Posterior cingulate gyrus (tissue), 11 donors: Measurements from ENCODE around the gene GABBR2.
"Not testable (repeated sequence)": the region's sequence is repeated elsewhere in the genome, so short reads cannot be mapped to it uniquely, and the experiment has no call there.

ENCODE experiments used
- DNase-seq, 10 donors: peaks; one replicate each; pipeline versions ENCODE4 v3.0.0 to v3.0.0-alpha.2; 2020 to 2021; ENCODE audit warnings: mixed read lengths in 3 of 10
- intact Hi-C: fragments of 100-400 bp; cut with DNase I; formaldehyde crosslinking; loops from one replicate; pipeline ENCODE4 v1.15.1; 2023

Gene GABBR2

DNA sequence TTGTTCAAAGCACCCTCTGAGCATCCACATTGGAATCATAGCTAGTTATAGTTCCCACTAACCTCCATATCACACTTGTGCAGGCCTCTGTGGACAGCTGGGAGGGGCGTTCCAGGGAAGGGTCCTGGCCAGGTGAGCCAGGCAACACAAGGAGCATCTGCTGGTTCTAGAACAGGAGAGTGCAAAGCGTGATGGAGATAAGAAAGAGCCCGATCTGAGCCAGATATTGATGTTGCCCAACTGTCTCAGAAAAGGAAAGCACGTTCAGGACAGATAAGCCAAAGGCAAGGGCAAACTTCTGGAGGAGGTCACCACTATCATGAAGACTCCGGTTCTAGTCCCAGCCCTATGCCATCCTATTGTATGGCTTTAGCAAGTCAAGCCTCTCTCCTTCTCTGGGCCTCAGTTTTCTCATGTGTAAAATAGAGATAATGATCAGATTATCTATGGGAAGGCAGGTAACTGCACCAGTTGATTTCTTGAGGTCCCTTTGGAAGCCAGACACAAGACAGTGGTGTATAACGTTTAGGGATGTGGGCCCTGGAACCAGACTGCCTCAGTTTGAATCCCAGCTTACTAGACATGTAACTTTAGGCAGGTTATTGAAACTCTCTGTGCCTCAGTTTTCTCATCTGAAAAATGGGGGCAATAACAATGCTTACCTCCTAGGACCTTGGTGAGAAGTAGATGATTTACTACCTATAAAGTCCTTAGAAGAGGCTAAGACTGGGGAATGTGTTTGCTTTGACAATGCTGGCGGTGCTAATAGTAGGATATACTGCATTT, 19.8 kb downstream of the GABBR2 start:
- intact Hi-C loops = no loop called here
- no peak for DNase-seq

DNA sequence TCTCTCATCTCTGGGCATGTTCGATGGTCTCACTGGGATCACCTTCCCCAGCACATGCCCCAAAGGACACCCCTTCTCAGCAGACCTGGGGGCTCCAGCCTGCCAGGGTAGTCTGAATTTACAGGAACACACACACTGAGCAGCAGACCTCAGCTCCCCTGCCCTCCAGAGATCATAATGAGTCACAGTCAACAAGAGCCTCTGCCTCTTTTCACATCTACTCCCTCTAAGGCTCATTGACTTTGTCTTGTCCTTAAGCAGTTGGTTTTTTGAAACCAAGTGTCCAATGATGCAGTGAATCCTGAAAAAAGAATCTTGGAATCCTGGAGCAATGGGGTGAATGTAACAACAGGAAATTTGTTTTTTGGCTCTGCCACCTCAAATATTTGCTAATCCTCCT, 20.8 kb downstream of the GABBR2 start:
- DNase-seq = no peak
- intact Hi-C loops = no loop called here

DNA sequence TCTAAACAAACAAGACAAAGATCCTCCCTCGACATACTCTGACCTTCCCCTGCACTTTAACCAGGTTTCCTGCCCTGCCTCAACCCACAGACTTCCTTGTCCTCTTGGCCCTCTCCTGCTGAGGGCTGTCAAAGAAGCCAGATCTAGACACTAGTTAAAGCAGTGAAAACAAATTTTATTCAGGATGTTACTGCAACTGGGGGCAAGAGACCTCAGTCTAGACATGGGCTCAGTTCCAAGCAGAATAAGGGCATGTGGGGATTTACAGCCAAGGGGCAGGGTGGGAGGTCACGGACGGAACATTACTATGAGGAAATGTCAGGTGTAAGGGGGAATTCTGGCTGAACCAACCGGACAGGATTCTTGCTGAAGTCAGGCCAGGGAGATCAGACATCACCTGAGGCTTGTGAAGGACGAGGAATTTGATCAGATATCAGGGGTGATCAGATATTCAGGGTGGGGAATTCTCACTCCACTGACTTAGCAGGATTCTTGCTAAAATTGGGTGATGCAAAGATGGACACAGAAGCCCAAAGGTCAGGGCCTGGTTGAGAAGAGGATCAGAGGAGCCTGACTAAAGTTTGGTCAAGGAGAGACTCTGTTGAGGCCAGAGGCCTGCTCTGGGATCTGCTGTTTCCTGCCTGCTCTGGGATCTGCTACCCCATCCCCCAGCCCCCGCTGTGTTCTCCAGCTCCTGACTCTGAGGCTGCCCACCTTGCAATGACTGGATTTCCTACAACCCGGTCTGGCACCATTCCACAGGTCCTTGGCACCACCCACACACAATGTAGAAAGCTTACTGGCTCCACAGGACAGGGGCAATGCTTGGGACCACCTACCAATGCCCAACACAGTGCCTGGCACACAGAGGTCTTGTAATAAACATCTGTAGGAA, 21.5 kb downstream of the GABBR2 start:
- intact Hi-C loops = no loop called here
- DNase-seq = no peak

DNA sequence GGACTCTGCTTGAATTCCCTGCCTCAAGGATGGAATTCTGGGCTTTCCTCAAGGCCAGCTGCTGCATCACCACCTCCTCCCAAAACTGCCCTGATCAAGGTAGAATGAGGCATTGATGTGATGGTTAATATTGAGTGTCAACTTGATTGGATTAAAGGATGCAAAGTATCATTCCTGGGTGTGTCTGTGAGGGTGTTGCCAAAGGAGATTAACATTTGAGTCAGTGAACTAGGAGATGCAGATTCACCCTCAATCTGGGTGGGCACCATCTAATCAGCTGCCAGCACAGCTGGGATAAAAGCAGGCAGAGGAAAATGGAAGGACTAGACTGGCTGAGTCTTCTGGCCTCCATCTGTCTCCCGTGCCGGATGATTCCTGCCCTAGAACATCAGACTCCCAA, 23.9 kb downstream of the GABBR2 start:
- DNase-seq, intact Hi-C loops: not testable (repeated sequence)

DNA sequence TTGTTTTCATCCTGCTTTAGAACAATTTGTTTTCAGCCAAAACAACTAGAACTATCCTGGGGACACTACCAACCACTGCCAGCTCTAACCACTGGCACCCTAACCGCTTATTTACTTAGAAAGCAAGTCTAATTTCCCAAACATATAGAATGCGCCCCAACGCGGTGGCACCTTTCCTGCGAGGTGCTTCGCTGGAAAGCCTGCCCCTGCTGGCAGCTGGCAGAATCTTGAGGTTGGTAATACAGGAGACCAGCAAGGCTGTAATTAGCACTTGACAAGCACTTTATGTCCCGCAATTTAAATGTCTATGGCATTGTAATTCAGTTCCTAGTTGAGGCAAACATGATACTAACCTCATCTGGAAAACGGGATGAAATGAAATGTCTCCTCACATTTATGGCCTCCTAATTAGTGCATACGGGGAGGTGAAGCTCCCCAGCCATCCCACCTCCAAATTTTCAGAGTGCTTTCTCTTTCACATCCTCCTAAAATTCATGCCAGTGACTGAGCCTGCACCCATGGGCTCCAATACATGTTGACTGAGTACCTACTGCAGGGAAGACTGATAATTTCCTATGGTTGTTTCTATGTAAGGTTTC, 30.4 kb downstream of the GABBR2 start:
- no peak for DNase-seq
- intact Hi-C loops = no loop called here

DNA sequence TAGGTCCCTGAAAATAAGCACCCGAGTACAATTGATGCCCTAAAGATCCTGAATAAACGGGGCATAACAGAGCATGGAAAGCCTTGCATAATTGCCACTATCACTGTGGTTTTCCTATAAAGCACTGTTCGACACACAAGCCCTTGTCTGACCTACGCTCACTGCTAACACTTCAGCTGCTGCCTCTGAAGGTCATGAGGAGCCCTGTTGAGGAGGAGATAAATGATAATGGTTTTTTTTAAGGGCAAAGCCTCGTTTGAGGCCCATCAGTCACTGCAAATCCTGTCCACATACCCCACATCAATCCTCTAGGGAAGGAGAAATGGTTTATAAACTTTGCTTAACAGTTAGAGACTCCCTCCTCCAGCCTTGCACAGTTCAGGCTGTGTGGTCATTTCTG, 35.1 kb downstream of the GABBR2 start:
- intact Hi-C loops = no loop called here
- DNase-seq = no peak

DNA sequence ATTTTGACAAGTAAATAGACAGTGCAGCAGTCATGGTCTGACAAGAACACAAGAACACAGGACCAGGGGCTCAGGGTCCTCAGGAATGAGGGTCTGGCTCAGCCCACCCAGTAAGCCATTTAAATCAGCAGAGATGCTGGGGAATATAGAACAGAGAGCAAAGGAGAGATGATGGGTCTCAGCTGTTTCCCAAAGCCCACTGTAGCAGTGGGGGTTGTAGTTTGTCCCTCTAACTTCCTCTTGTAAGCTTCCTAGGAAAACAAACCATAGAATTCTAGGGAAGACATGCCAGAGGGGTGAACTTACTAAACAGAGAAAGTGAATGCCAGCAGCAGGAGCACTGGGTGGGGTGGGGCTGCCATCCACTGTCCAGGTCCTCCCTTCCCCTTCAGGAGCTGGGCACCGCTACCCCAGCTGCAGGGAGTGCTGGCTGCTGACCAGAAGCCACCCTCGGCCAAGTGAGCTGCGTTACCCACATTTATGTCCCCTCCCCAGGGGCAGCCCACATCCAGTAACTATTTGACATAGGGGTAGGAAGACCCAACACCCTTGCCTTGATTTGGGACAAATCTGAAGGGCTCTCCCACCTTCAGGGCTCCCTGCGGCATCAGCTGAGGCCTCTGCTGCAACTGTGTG, 41.6 kb downstream of the GABBR2 start:
- peak in 1 of 10 donors; percentile 66 for DNase-seq
- intact Hi-C loops = no loop called here

GRCh38 chr9:98665501-98665900, 43.2 kb downstream of the GABBR2 start:
- peak in 2 of 10 donors; percentile 18 to 80 for DNase-seq
- intact Hi-C loops = no loop called here

- intact Hi-C loops = no loop called here
These were observed 48.2 kb downstream of the GABBR2 start for GRCh38 chr9:98660541-98660940.

GRCh38 chr9:98658951-98659351, 49.8 kb downstream of the GABBR2 start:
- intact Hi-C loops = no loop called here
- DNase-seq = no peak

More at GRCh38 chr9:98660541-98660940, 48.2 kb downstream of the GABBR2 start:
- DNase-seq = no peak

DNA sequence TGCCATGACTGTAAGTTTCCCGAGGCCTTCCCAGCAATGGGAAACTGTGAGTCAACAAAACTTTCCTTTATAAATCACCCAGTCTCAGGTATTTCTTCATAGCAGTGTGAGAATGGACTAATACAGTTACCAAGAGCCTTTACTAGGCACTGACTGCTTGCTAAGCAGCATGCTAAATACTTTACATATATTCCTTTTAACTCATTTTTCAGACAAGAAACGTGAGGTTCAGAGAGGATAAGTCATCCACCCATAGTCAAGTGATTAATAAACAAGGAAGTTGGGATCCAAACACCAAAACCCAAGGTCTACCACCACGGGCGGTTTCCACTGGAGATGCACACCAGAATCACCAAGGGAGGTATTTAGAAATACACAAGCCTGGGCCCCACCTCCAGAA, 50.8 kb downstream of the GABBR2 start:
- intact Hi-C loops = no loop called here
- no peak for DNase-seq

DNA sequence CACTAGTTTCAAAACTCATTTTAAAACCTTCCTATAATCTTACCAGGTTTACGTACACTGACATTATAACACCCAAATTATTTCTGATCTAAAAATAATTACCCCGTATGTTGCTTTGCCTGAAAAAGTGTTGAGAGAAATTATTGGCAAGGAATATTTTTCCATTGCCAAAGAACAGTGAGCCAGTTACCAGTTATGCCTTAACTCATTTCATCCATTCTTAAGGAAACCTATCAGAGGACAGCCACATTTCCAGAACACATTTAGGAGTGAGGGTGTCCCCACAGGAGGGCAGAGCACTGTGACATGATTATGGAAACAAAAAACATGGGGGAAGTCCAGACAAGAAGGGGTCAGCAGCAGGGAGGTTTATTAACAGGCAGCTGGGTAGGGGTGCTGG, 52.2 kb downstream of the GABBR2 start:
- no peak for DNase-seq
- intact Hi-C loops = no loop called here

DNA sequence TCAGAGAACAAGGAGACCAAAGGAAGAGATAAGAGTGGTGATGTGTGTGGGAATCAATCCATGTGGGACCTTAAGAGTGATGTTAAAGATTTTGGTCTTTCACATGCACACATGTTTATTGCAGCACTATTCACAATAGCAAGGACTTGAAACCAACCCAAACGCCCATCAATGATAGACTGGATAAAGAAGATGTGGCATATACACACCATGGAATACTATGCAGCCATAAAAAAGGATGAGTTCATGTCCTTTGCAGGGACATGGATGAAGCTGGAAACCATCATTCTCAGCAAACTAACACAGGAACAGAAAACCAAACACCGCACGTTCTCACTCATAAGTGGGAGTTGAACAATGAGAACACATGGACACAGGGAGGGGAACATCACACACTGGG, 53.3 kb downstream of the GABBR2 start:
- DNase-seq, intact Hi-C loops: not testable (repeated sequence)

GRCh38 chr9:98654247-98654646, 54.5 kb downstream of the GABBR2 start:
- no peak for DNase-seq
- intact Hi-C loops = no loop called here

DNA sequence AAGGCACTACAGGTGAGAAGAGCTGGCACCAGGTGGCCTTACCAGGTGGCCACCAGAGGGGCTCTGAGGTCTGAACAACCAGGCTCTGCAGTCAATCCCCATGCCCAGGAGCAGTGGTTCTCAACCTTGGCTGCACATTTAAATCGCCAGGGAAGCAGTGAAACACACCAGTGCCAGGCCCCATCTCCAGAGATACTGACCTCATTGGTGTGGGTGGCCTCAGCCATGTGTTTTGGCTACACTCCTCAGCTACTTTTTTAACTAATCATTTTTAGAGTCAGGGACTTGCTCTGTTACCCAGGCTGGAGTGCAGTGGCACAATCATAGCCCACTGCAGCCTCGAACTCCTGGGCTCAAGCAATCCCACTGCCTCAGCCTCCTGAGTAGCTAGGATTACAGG, 56.0 kb downstream of the GABBR2 start:
- intact Hi-C loops = no loop called here
- no peak for DNase-seq

GRCh38 chr9:98652302-98652701, 56.4 kb downstream of the GABBR2 start:
- DNase-seq = no peak
- intact Hi-C loops = no loop called here

DNA sequence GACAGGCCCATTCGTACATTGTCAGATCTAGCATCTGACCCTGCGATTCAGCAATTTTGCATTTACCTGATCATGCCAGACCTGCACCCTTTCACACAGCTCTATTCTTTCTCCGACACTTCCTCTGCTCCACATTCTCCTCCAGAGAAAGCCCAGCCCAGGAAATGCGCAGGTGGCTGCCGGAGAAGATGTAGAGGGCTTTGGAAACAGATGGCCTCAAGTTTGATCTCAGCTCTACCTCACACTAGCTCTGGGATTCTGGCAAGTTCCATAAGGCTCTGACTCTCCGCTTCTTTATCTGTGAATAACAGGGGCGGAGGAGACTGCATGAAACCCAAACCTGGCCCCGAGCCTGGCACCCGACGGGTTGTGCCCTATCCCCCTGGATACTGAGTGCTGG, 61.5 kb downstream of the GABBR2 start:
- DNase-seq = peak in 3 of 10 donors; percentile 50 to 86 (median 78)
- intact Hi-C loops = no loop called here

DNA sequence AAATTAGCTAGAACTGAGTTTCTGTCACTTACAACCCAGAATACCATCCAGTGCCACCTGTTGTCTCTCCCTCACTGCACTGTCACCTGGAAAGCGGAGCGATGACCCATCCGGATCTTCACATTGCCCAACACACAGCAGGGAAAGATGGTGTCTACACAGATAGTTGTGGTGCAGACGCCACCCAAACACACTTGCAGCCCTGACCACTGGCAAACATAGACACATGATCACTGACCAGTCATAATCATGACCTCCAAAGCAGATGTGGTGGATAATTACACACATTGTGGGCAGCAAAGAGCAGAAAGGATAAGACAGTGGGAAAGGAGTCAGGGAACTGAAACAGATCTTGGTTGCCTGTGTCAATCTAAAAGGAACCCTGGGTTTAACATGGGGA, 64.7 kb downstream of the GABBR2 start:
- DNase-seq = no peak
- intact Hi-C loops = no loop called here

GRCh38 chr9:98642661-98643312, 65.9 kb downstream of the GABBR2 start:
- intact Hi-C loops = no loop called here

GRCh38 chr9:98641695-98642094, 67.0 kb downstream of the GABBR2 start:
- no peak for DNase-seq
- intact Hi-C loops = no loop called here

More at GRCh38 chr9:98642661-98643312, 65.9 kb downstream of the GABBR2 start:
- no peak for DNase-seq
